HEK293 (cell line): ENCODE results near the gene LRRC66.

Experiments used
- CTCF ChIA-PET: fragments of 350-600 bp; formaldehyde crosslinking; extraction: SDS; loops from one replicate; lab custom pipeline; 2021; ENCODE audit warnings: antibody characterized with exemption; lab: Yijun Ruan, JAX
- POLR2A ChIA-PET: fragments of 300-600 bp; formaldehyde crosslinking; extraction: SDS; loops from one replicate; lab custom pipeline; 2020; ENCODE audit warnings: antibody characterized with exemption, inconsistent platforms; lab: Yijun Ruan, JAX
- H3K27ac ChIP-seq: fragments of 200-500 bp; sonication (Bioruptor generic); 2 replicates; pipeline ENCODE4 v1.5.1; 2014; ENCODE audit warnings: low read depth, low read length, control low read depth, inconsistent platforms; ENCODE audit errors: extremely low read depth
- H3K36me3 ChIP-seq, 2 experiments: fragments of 200-500 bp in 1 of 2; sonication (Bioruptor generic) in 1 of 2; 1 replicate in 1 of 2; 2 replicates in 1 of 2; pipeline ENCODE4 v1.5.1; 2014 to 2017; ENCODE audit warnings: inconsistent platforms in 2 of 2, low read length in 2 of 2; ENCODE audit not compliant: control insufficient read depth in 2 of 2, insufficient read depth in 1 of 2
- H3K4me1 ChIP-seq: fragments of 200-500 bp; sonication (Bioruptor generic); 2 replicates; pipeline ENCODE4 v1.5.1; 2014; ENCODE audit warnings: mild to moderate bottlenecking, low read length, inconsistent platforms; ENCODE audit not compliant: control insufficient read depth, insufficient read depth
- H3K4me3 ChIP-seq: 2 replicates; pipeline ENCODE4 v1.5.1; 2011; ENCODE audit warnings: low read depth, mild to moderate bottlenecking, control low read depth, low read length, moderate library complexity
- H3K9me3 ChIP-seq: fragments of 200-500 bp; sonication (Bioruptor generic); 2 replicates; pipeline ENCODE4 v1.5.1; 2014; ENCODE audit warnings: low read depth, low read length, inconsistent platforms; ENCODE audit not compliant: control insufficient read depth, insufficient read depth
- HOXA7 ChIP-seq: sonication (generic); formaldehyde crosslinking; IDR thresholded peaks from 2 replicates; pipeline ENCODE4 v1.8.1; 2022; ENCODE audit warnings: missing genetic modification reagents, borderline replicate concordance
- KLF9 ChIP-seq: fragments of 450-650 bp; formaldehyde crosslinking; IDR thresholded peaks from 2 replicates; pipeline ENCODE4 v1.5.1; 2016; ENCODE audit warnings: missing biosample characterization, missing genetic modification characterization, low read depth
- SETDB1 ChIP-seq: IDR thresholded peaks from one replicate; pipeline ENCODE4 v1.6.1; 2017; ENCODE audit warnings: mild to moderate bottlenecking, low read length, moderate library complexity, mixed read lengths; ENCODE audit not compliant: insufficient read length
- ZBTB17 ChIP-seq: fragments of 450-650 bp; formaldehyde crosslinking; IDR thresholded peaks from 2 replicates; pipeline ENCODE4 v1.5.1; 2016; ENCODE audit warnings: missing biosample characterization, missing genetic modification characterization
- ZBTB21 ChIP-seq: fragments of 450-650 bp; formaldehyde crosslinking; IDR thresholded peaks from 2 replicates; pipeline ENCODE4 v1.5.1; 2017; ENCODE audit warnings: missing biosample characterization, missing genetic modification characterization
- ZBTB8A ChIP-seq: fragments of 450-650 bp; formaldehyde crosslinking; IDR thresholded peaks from 2 replicates; pipeline ENCODE4 v1.5.1; 2016; ENCODE audit warnings: missing biosample characterization, missing genetic modification characterization
- ZFP41 ChIP-seq: fragments of 450-650 bp; formaldehyde crosslinking; IDR thresholded peaks from 2 replicates; pipeline ENCODE4 v1.5.1; 2016; ENCODE audit warnings: missing biosample characterization, missing genetic modification characterization, borderline replicate concordance
- ZIC2 ChIP-seq: fragments of 450-650 bp; formaldehyde crosslinking; IDR thresholded peaks from 2 replicates; pipeline ENCODE4 v1.5.1; 2016; ENCODE audit warnings: missing biosample characterization, missing genetic modification characterization
- ZNF10 ChIP-seq: fragments of 450-650 bp; formaldehyde crosslinking; IDR thresholded peaks from 2 replicates; pipeline ENCODE4 v1.5.1; 2017; ENCODE audit warnings: missing biosample characterization, missing genetic modification characterization
- ZNF19 ChIP-seq: fragments of 450-650 bp; formaldehyde crosslinking; IDR thresholded peaks from 2 replicates; pipeline ENCODE4; 2016; ENCODE audit warnings: missing biosample characterization, missing genetic modification characterization, low read depth
- ZNF292 ChIP-seq: fragments of 450-650 bp; formaldehyde crosslinking; IDR thresholded peaks from 2 replicates; pipeline ENCODE4 v1.5.1; 2016; ENCODE audit warnings: low read depth, missing biosample characterization, missing genetic modification characterization, borderline replicate concordance
- ZNF335 ChIP-seq: fragments of 450-650 bp; formaldehyde crosslinking; conservative IDR thresholded peaks from 2 replicates; pipeline ENCODE4 v1.5.1; 2016; ENCODE audit warnings: missing biosample characterization, missing genetic modification characterization
- ZNF426 ChIP-seq: fragments of 450-650 bp; formaldehyde crosslinking; IDR thresholded peaks from 2 replicates; pipeline ENCODE4 v1.5.1; 2017; ENCODE audit warnings: missing biosample characterization, missing genetic modification characterization, mild to moderate bottlenecking, inconsistent platforms, moderate library complexity
- ZNF521 ChIP-seq: fragments of 450-650 bp; formaldehyde crosslinking; IDR thresholded peaks from 2 replicates; pipeline ENCODE4 v1.5.1; 2017; ENCODE audit warnings: missing biosample characterization, mild to moderate bottlenecking, missing genetic modification characterization
- ZNF621 ChIP-seq: fragments of 450-650 bp; formaldehyde crosslinking; IDR thresholded peaks from 2 replicates; pipeline ENCODE4 v1.5.1; 2017; ENCODE audit warnings: missing biosample characterization, missing genetic modification characterization
- ZNF664 ChIP-seq: fragments of 450-650 bp; formaldehyde crosslinking; IDR thresholded peaks from 2 replicates; pipeline ENCODE4 v1.5.1; 2016; ENCODE audit warnings: missing biosample characterization, missing genetic modification characterization
- ZNF701 ChIP-seq: fragments of 450-650 bp; formaldehyde crosslinking; IDR thresholded peaks from 2 replicates; pipeline ENCODE4 v1.5.1; 2016; ENCODE audit warnings: missing biosample characterization, missing genetic modification characterization
- ZNF830 ChIP-seq: fragments of 450-650 bp; IDR thresholded peaks from 2 replicates; pipeline ENCODE4 v1.5.0; 2018; ENCODE audit warnings: missing biosample characterization, missing genetic modification characterization, low read depth, mild to moderate bottlenecking, moderate library complexity
- TF ChIP-seq, protein P1 (sequence below): fragments of 450-650 bp; formaldehyde crosslinking; IDR thresholded peaks from 2 replicates; pipeline ENCODE4 v1.5.1; 2017; ENCODE audit warnings: missing biosample characterization, missing genetic modification characterization
- TF ChIP-seq, protein P2 (sequence below): fragments of 450-650 bp; formaldehyde crosslinking; IDR thresholded peaks from 2 replicates; pipeline ENCODE4 v1.5.1; 2016; ENCODE audit warnings: missing biosample characterization, missing genetic modification characterization
- TF ChIP-seq, protein P3 (sequence below): fragments of 450-650 bp; formaldehyde crosslinking; optimal IDR thresholded peaks from 2 replicates; pipeline ENCODE3; 2016; ENCODE audit warnings: missing biosample characterization, mild to moderate bottlenecking, missing genetic modification characterization
- TF ChIP-seq, protein P4 (sequence below): fragments of 450-650 bp; formaldehyde crosslinking; IDR thresholded peaks from 2 replicates; pipeline ENCODE4 v1.5.1; 2016; ENCODE audit warnings: missing biosample characterization, missing genetic modification characterization

LRRC66 gene

DNA sequence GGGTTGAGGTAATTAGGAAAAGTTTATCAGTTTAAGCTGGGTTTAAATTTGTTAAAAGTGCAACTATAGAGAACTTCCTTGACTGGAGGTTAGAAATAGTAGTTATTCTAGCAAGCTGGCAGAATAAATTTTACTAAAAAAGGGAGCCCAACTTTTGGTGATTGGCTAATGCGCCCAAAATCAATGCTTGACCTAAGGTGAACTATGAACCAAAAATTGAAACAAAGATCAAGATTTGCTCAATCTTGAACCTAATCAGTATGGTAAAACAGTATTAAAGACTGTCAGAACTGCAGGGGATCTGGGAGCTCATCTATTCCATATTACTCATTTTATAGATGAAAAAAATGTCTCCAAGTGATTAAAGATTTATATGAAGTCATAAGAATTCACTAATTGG is 24.9 kb upstream of the LRRC66 start:
- CTCF ChIA-PET, result no interaction called here
- no peak overlapping the region for H3K4me3 ChIP-seq
- no peaks in the 10 kb centered on the region for H3K36me3 ChIP-seq
- POLR2A ChIA-PET, result no interaction called here
- H3K9me3 ChIP-seq, result no peaks in the 10 kb centered on the region
- H3K27ac ChIP-seq, result no peak overlapping the region
- no peak for TF ChIP-seq ZIC2 (tag by site-specific recombination)
- no peak for TF ChIP-seq ZBTB21 (tag by site-specific recombination)
- no peak for TF ChIP-seq ZNF701 (tag by site-specific recombination)
- no peak for TF ChIP-seq ZNF621 (tag by site-specific recombination)
- TF ChIP-seq ZNF19 (tag by site-specific recombination), result no peak
- no peak for TF ChIP-seq HOXA7 (CRISPR knock-in tag)
- TF ChIP-seq, protein P1, sequence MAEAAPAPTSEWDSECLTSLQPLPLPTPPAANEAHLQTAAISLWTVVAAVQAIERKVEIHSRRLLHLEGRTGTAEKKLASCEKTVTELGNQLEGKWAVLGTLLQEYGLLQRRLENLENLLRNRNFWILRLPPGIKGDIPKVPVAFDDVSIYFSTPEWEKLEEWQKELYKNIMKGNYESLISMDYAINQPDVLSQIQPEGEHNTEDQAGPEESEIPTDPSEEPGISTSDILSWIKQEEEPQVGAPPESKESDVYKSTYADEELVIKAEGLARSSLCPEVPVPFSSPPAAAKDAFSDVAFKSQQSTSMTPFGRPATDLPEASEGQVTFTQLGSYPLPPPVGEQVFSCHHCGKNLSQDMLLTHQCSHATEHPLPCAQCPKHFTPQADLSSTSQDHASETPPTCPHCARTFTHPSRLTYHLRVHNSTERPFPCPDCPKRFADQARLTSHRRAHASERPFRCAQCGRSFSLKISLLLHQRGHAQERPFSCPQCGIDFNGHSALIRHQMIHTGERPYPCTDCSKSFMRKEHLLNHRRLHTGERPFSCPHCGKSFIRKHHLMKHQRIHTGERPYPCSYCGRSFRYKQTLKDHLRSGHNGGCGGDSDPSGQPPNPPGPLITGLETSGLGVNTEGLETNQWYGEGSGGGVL (tag by site-specific recombination), result no peak
- TF ChIP-seq ZNF426 (tag by site-specific recombination), result no peak
- TF ChIP-seq ZNF292 (tag by site-specific recombination), result no peak
- no peak for TF ChIP-seq ZNF830
- no peak for TF ChIP-seq ZNF10
- no peak for TF ChIP-seq ZFP41 (tag by site-specific recombination)
- TF ChIP-seq, protein P2, sequence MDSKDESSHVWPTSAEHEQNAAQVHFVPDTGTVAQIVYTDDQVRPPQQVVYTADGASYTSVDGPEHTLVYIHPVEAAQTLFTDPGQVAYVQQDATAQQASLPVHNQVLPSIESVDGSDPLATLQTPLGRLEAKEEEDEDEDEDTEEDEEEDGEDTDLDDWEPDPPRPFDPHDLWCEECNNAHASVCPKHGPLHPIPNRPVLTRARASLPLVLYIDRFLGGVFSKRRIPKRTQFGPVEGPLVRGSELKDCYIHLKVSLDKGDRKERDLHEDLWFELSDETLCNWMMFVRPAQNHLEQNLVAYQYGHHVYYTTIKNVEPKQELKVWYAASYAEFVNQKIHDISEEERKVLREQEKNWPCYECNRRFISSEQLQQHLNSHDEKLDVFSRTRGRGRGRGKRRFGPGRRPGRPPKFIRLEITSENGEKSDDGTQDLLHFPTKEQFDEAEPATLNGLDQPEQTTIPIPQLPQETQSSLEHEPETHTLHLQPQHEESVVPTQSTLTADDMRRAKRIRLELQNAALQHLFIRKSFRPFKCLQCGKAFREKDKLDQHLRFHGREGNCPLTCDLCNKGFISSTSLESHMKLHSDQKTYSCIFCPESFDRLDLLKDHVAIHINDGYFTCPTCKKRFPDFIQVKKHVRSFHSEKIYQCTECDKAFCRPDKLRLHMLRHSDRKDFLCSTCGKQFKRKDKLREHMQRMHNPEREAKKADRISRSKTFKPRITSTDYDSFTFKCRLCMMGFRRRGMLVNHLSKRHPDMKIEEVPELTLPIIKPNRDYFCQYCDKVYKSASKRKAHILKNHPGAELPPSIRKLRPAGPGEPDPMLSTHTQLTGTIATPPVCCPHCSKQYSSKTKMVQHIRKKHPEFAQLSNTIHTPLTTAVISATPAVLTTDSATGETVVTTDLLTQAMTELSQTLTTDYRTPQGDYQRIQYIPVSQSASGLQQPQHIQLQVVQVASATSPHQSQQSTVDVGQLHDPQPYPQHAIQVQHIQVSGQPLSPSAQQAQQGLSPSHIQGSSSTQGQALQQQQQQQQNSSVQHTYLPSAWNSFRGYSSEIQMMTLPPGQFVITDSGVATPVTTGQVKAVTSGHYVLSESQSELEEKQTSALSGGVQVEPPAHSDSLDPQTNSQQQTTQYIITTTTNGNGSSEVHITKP, result no peak
- TF ChIP-seq ZBTB17, result no peak
- H3K4me1 ChIP-seq, result no peaks in the 10 kb centered on the region

DNA sequence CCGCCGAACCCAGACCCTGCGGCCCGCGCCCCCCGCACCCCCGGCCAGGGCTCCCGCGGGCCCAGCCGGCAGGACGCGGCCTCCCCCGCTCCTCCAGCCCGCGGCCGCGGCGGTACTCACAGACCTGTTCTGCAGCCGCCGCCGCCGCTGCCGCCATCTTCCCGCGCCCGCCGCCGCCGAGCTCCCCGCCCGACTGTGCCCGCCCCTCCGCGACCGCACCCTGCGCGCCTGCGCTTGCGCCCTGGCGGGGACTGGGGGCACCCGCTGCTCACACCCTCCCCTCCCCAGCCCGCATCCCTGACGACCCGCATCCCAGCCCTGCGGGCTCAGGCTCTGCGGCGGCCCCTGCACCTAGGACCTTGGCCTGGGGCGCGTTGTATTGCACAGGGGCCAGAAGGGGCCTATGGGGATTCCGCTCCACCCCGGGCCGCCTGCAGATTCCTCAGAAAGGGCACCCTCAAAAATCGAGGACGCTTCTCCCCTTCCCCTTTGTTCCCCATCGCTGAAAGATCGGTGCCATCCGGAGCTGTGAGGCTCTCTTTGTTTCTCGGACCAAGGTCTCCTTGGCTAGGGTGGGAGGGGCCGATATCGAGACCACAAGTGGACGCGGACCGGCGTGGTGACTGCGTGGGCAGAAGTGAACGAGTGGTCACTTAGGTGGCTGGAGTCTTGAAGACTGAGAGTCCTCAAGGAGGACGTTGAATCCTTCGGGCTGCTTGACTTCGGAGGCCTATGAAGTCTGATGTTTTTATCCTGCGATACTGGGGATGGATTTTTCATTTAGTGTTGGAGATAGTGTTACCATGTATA is 18.1 kb upstream of the LRRC66 start, which contains the start of gene SGCB:
Gene SGCB (minus strand): TSS at position 197 of the 810 bp plus-strand sequence. CDS start 40 bp downstream, at position 157.
- CTCF ChIA-PET, result no interaction called here
- Histone ChIP-seq H3K36me3 (peaks cover 0 to 9% of the 10 kb centered on the region in 2 experiments; a peak in 1 of 3 replicates), H3K9me3 (no peaks in the 10 kb centered on the region), H3K27ac (peak within 1 kb of the TSS; percentile 42; the same call in 1 of the 2 replicates), H3K4me3 (peak within 1 kb of the TSS; percentile 78), H3K4me1 (no peaks in the 10 kb centered on the region)
- TF ChIP-seq, protein P3, sequence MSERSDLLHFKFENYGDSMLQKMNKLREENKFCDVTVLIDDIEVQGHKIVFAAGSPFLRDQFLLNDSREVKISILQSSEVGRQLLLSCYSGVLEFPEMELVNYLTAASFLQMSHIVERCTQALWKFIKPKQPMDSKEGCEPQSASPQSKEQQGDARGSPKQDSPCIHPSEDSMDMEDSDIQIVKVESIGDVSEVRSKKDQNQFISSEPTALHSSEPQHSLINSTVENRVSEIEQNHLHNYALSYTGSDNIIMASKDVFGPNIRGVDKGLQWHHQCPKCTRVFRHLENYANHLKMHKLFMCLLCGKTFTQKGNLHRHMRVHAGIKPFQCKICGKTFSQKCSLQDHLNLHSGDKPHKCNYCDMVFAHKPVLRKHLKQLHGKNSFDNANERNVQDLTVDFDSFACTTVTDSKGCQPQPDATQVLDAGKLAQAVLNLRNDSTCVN, result peak; percentile 56
- TF ChIP-seq ZBTB8A (tag by site-specific recombination) (peak; percentile 80), SETDB1 (no peak), ZNF521 (tag by site-specific recombination) (no peak), ZNF335 (tag by site-specific recombination) (peak; percentile 75), KLF9 (peak; percentile 18; the same call in 1 of the 2 replicates), ZNF664 (tag by site-specific recombination) (no peak)
- TF ChIP-seq, protein P4, sequence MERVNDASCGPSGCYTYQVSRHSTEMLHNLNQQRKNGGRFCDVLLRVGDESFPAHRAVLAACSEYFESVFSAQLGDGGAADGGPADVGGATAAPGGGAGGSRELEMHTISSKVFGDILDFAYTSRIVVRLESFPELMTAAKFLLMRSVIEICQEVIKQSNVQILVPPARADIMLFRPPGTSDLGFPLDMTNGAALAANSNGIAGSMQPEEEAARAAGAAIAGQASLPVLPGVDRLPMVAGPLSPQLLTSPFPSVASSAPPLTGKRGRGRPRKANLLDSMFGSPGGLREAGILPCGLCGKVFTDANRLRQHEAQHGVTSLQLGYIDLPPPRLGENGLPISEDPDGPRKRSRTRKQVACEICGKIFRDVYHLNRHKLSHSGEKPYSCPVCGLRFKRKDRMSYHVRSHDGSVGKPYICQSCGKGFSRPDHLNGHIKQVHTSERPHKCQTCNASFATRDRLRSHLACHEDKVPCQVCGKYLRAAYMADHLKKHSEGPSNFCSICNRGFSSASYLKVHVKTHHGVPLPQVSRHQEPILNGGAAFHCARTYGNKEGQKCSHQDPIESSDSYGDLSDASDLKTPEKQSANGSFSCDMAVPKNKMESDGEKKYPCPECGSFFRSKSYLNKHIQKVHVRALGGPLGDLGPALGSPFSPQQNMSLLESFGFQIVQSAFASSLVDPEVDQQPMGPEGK (tag by site-specific recombination), result peak; percentile 68
- TF ChIP-seq, all 188 proteins: peak for 5
- POLR2A ChIA-PET, result interaction anchor here (1.0 to 1.6 kb wide), 4 partner anchors 13 to 196 kb away, joined by 3 to 10 read pairs (median 6); partner anchors contain the start of genes DCUN1D4 and SPATA18
